ENCODE measurements around the gene SNPH. TPM values are rescaled to one million over a fixed set of nuclear protein-coding genes. Genes with fewer than 3 reads are reported as not detected.

Gene SNPH
- total and polyA plus RNA-seq, 2 of the 8 experiments (the other 6 are each of a cell fraction or from before 2014, with no cell fraction given): 0.98 to 4.9 TPM

- Histone ChIP-seq H4K91ac (replicated peaks; ENCODE audit: insufficient read length, low read length) (no peak overlapping the region), H3K4me3 (ENCODE audit: extremely low read depth in 1 of 4, insufficient read depth in 2 of 4, low read depth in 3 of 4, low read length in 4 of 4) (no peak overlapping the region), H2BK12ac (ENCODE audit: low read depth, low read length) (no peak overlapping the region), H2BK5ac (ENCODE audit: low read depth, low read length) (no peak overlapping the region), H3K14ac (ENCODE audit: insufficient read length) (no peak overlapping the region), H2AK5ac (ENCODE audit: low read depth, low read length) (no peak overlapping the region), H3K23ac (ENCODE audit: insufficient read length) (no peak overlapping the region), H2AFZ (ENCODE audit: low read length) (no peak overlapping the region), H3K4me2 (ENCODE audit: insufficient read depth in 1 of 2, low read depth in 2 of 2, low read length in 2 of 2) (no peak overlapping the region), H2BK120ac (replicated peaks; ENCODE audit: low read depth, low read length) (no peak overlapping the region), H3K9me3 (ENCODE audit: insufficient read depth in 2 of 2, low read depth in 1 of 2, low read length in 1 of 2) (no peaks in the 10 kb centered on the region), H3K79me1 (ENCODE audit: low read depth, low read length) (no peaks in the 10 kb centered on the region), H3K4me1 (replicated peaks in 1 of 4; ENCODE audit: control insufficient read depth in 3 of 4, insufficient read depth in 4 of 4, low read length in 3 of 4) (peaks cover 0 to 7% (median 4%) of the 10 kb centered on the region in 4 experiments; a peak in 6 of 7 replicates), H3K27me3 (replicated peaks in 1 of 4; ENCODE audit: control insufficient read depth in 3 of 4, extremely low read depth in 1 of 4, insufficient read depth in 3 of 4, low read length in 3 of 4) (no peaks in the 10 kb centered on the region; a peak in 2 of 7 replicates), H3K36me3 (ENCODE audit: control insufficient read depth in 2 of 4, insufficient read depth in 4 of 4, low read length in 3 of 4) (no peaks in the 10 kb centered on the region), H3K18ac (ENCODE audit: extremely low read depth, low read length) (no peak overlapping the region), H3K23me2 (ENCODE audit: low read depth, low read length) (no peaks in the 10 kb centered on the region), H4K5ac (ENCODE audit: insufficient read length, low read depth, low read length) (no peak overlapping the region), H3K56ac (replicated peaks; ENCODE audit: insufficient read length, low read depth, low read length) (no peak overlapping the region), H3K4ac (replicated peaks; ENCODE audit: insufficient read length, low read depth, low read length) (no peak overlapping the region), H2BK20ac (ENCODE audit: low read length) (no peak overlapping the region), H3K9ac (replicated peaks in 1 of 4; ENCODE audit: extremely low read depth in 1 of 4, low read depth in 3 of 4, low read length in 3 of 4) (no peak overlapping the region), H3K27ac (ENCODE audit: low read depth, low read length) (no peak overlapping the region), H4K20me1 (replicated peaks in 1 of 2; ENCODE audit: control insufficient read depth in 1 of 2, insufficient read depth in 2 of 2, low read length in 2 of 2) (peaks cover 0 to 2% of the 10 kb centered on the region in 2 experiments), H3K79me2 (ENCODE audit: control insufficient read depth in 1 of 2, insufficient read depth in 2 of 2, low read length in 2 of 2) (no peaks in the 10 kb centered on the region), H2BK15ac (ENCODE audit: low read length) (no peak overlapping the region), H4K8ac (ENCODE audit: extremely low read depth, insufficient read depth, low read length) (no peak overlapping the region)
- no peak for DNase-seq (ENCODE audit: low read depth in 1 of 2, low spot score in 2 of 2)
- ChIA-PET CTCF (ENCODE audit: partially characterized antibody) (interaction anchor here (0.6 to 1.0 kb wide), 2 partner anchors 104 to 188 kb away, joined by 3 to 4 read pairs; no protein-coding TSS in a partner anchor), POLR2A (ENCODE audit: partially characterized antibody) (no interaction called here)
- 89% methylated on average over 13 of the region's 20 CpGs; no CpG with 5 or more reads in 1 of the 2 experiments for WGBS, 2 experiments (ENCODE audit: extremely low coverage in 1 of 2, insufficient coverage in 1 of 2, insufficient read length in 1 of 2, insufficient replicate concordance in 2 of 2, low coverage in 1 of 2, low lambda C conversion rate in 2 of 2, missing lambda C conversion rate in 1 of 2)
- no peak for FAIRE-seq
- no peak for TF ChIP-seq ASH2L (IDR thresholded peaks at IDR 0.05; ENCODE audit: low read length)
- TF ChIP-seq SP4 (IDR thresholded peaks at IDR 0.05; ENCODE audit: low read length): no peak
- TF ChIP-seq SUZ12 (IDR thresholded peaks at IDR 0.05; ENCODE audit: low read length): no peak
- TF ChIP-seq CREB1 (IDR thresholded peaks at IDR 0.05): no peak
- TF ChIP-seq EP300 (IDR thresholded peaks at IDR 0.05; ENCODE audit: borderline replicate concordance in 1 of 2, low read depth in 2 of 2, low read length in 2 of 2): no peak
- TF ChIP-seq E2F6 (IDR thresholded peaks at IDR 0.05): no peak
- TF ChIP-seq TEAD4 (IDR thresholded peaks at IDR 0.05; ENCODE audit: low read depth, low read length): no peak
- no peak for TF ChIP-seq TAF7 (optimal IDR thresholded peaks at IDR 0.05; ENCODE audit: borderline replicate concordance, low read depth, low read length)
- no peak for TF ChIP-seq USF2 (IDR thresholded peaks at IDR 0.05; ENCODE audit: low read length)
- no peak for TF ChIP-seq RXRA (IDR thresholded peaks at IDR 0.05; ENCODE audit: insufficient read depth, low read depth, low read length)
- no peak for TF ChIP-seq SIX5 (IDR thresholded peaks at IDR 0.05; ENCODE audit: low read depth, low read length)
- TF ChIP-seq GTF2F1 (IDR thresholded peaks at IDR 0.05; ENCODE audit: borderline replicate concordance, low read depth, low read length): no peak
- no peak for TF ChIP-seq MAFK (IDR thresholded peaks at IDR 0.05; ENCODE audit: low read depth, low read length)
These were observed 30.1 kb downstream of the SNPH start for GRCh38 chr20:1296117-1296610.

Measured in H1 (cell line).